OCI-LY1 (cell line): ENCODE measurements around the gene EN2.

ENCODE experiments used
- EZH2 ChIP-seq: fragments of 200-600 bp; sonication (generic), shearing (Covaris generic); IDR thresholded peaks from 2 replicates; pipeline ENCODE4 v1.8.0; 2017; ENCODE audit warnings: borderline replicate concordance, mixed run types, mild to moderate bottlenecking, antibody characterized with exemption, low read length, moderate library complexity, mixed read lengths
- TF ChIP-seq, protein P1 (sequence below): fragments of 200-600 bp; sonication (generic), shearing (Covaris generic); IDR thresholded peaks from 2 replicates; pipeline ENCODE4 v1.5.1; 2017; ENCODE audit warnings: mild to moderate bottlenecking, antibody characterized with exemption, low read length, moderate library complexity, mixed read lengths

DNA sequence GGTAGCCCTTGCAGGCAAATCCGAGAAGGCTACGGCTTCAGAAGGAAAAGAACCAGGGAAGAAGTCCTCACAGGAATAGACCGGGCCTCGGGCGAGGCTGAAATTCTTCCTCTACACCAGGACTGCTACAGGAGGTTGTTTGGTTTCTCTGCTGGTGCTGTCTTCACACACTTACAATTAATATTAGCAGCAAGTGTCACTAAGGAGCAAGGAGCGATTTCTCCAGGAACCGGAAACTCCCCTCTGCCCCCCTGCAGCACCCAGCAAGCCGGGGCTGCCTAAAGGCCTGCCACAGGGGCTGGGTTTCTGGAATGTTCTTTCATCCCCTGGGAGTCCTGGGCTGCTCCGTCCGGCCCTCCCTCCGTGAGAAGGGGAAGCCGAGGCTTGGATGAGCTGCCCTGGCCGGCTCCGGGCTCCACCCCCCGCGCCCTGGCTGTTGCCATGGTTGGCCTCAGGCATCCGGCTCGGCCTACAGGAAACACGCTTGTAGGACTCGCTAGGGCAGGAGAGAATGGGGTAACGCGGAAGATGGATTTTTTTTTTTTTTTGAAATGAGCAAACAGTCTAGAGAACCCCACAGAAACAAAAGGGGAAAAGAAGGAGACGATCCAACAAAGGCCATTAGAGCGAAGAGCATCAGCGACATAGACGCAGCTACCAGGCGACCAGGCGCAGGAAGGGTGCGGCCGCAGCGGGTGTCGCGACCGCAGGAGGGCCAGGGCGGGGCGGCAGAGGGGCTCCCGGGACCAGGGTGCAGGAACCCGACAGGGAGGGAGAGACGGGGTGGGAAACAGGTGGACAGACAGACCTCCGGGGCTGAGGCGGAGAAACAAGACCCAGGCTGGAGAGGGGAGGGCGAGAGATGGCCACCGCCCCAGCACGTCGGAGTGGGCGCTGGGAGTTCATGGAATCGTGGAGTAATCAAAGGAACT lies 33.0 kb downstream of the EN2 start:
- TF ChIP-seq, protein P1, sequence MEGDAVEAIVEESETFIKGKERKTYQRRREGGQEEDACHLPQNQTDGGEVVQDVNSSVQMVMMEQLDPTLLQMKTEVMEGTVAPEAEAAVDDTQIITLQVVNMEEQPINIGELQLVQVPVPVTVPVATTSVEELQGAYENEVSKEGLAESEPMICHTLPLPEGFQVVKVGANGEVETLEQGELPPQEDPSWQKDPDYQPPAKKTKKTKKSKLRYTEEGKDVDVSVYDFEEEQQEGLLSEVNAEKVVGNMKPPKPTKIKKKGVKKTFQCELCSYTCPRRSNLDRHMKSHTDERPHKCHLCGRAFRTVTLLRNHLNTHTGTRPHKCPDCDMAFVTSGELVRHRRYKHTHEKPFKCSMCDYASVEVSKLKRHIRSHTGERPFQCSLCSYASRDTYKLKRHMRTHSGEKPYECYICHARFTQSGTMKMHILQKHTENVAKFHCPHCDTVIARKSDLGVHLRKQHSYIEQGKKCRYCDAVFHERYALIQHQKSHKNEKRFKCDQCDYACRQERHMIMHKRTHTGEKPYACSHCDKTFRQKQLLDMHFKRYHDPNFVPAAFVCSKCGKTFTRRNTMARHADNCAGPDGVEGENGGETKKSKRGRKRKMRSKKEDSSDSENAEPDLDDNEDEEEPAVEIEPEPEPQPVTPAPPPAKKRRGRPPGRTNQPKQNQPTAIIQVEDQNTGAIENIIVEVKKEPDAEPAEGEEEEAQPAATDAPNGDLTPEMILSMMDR = no peak
- TF ChIP-seq EZH2 = no peak
